Thyroid gland (tissue), 4 donors: ENCODE data around the gene ANTKMT. TPM values are rescaled to one million over a fixed set of nuclear protein-coding genes. Genes with fewer than 3 reads are reported as not detected.

Experiments
- DNase-seq, 2 donors: peaks; one replicate each; pipeline ENCODE4 v3.0.0-alpha.2; 2019
- H3K27ac ChIP-seq, 3 donors: fragments of 200-600 bp; sonication (generic); 1 replicate in 2 of 3; 2 replicates in 1 of 3; pipeline ENCODE4 v1.5.1; 2016 to 2019; ENCODE audit warnings: mild to moderate bottlenecking in 1 of 3, moderate library complexity in 1 of 3
- H3K27me3 ChIP-seq: fragments of 200-600 bp; sonication (generic); one replicate; pipeline ENCODE4 v1.5.1; 2019
- H3K36me3 ChIP-seq, 2 donors: fragments of 200-600 bp; sonication (generic); one replicate each; pipeline ENCODE4 v1.5.1; 2016 to 2019
- H3K4me1 ChIP-seq, 2 donors: fragments of 200-600 bp; sonication (generic); one replicate each; pipeline ENCODE4 v1.5.1; 2017 to 2019
- H3K4me3 ChIP-seq, 3 donors: fragments of 200-600 bp; sonication (generic); replicated peaks in 1 of 3; 1 replicate in 2 of 3; 2 replicates in 1 of 3; pipeline ENCODE4 v1.5.1; 2016; ENCODE audit warnings: mild to moderate bottlenecking in 1 of 3
- H3K9me3 ChIP-seq: fragments of 200-600 bp; sonication (generic); one replicate; pipeline ENCODE4 v1.5.1; 2017
- CTCF ChIP-seq, 6 experiments: fragments of 200-600 bp in 3 of 6; fragments of 450-650 bp in 3 of 6; sonication (generic) in 3 of 6; IDR thresholded peaks; one replicate each; pipeline ENCODE4 v1.5.1; 2016 to 2019; ENCODE audit warnings: antibody characterized with exemption in 6 of 6, mild to moderate bottlenecking in 2 of 6, inconsistent platforms in 1 of 6, moderate library complexity in 1 of 6
- POLR2A ChIP-seq, 2 donors: fragments of 450-650 bp; IDR thresholded peaks; one replicate each; pipeline ENCODE4 v1.6.1; 2017; ENCODE audit warnings: antibody characterized with exemption in 2 of 2, mild to moderate bottlenecking in 2 of 2, moderate library complexity in 1 of 2
- whole genome bisulfite sequencing, 2 donors: methylation state at CpG; one replicate each; pipeline ENCODE4 v1.1.5; 2017; 5-methylcytosine and 5-hydroxymethylcytosine counted together
- intact Hi-C: fragments of 100-400 bp; cut with DNase I; formaldehyde crosslinking; loops from one replicate; pipeline ENCODE4 v1.15.1; 2023
- total RNA-seq, 4 donors: library from RNA; depleted of rRNA; stranded (reverse); fragments of >200 nt; gene quantifications; one replicate each; pipeline ENCODE4 v1.2.3, GENCODE V29; 2016

ANTKMT gene
- total RNA-seq, 4 donors from 2014 or later: 56.4 to 109 (median 63.8) TPM

- H3K27me3 ChIP-seq: no peaks in the 10 kb centered on the region
- no peak for DNase-seq
- WGBS, 2 donors: 90 to 94% methylated on average over 2 to 6 of the region's 9 CpGs
- intact Hi-C loops: no loop called here
- TF ChIP-seq POLR2A (IDR thresholded peaks at IDR 0.05): no peak
- TF ChIP-seq CTCF (IDR thresholded peaks at IDR 0.05): no peak
- H3K27ac ChIP-seq: no peak overlapping the region
- H3K9me3 ChIP-seq: no peaks in the 10 kb centered on the region
- H3K36me3 ChIP-seq: no peaks in the 10 kb centered on the region
- H3K4me3 ChIP-seq: no peak overlapping the region
- H3K4me1 ChIP-seq: peaks cover 33 to 49% of the 10 kb centered on the region in 2 donors
Observed at GRCh38 chr16:723695-724094, 2.7 kb downstream of the ANTKMT start.

GRCh38 chr16:724188-725040 lies 3.5 kb downstream of the ANTKMT start:
- no peaks in the 10 kb centered on the region for H3K9me3 ChIP-seq
- no peak for DNase-seq
- H3K27ac ChIP-seq: no peak overlapping the region
- peaks cover 37 to 45% of the 10 kb centered on the region in 2 donors for H3K4me1 ChIP-seq
- no peaks in the 10 kb centered on the region for H3K36me3 ChIP-seq
- H3K4me3 ChIP-seq: no peak overlapping the region
- no peaks in the 10 kb centered on the region for H3K27me3 ChIP-seq
- 76 to 77% methylated on average over 12 to 15 of the region's 29 CpGs for WGBS, 2 donors
- intact Hi-C loops: no loop called here
- TF ChIP-seq POLR2A (IDR thresholded peaks at IDR 0.05) (no peak), CTCF (IDR thresholded peaks at IDR 0.05) (no peak)

- DNase-seq: no peak
- no peaks in the 10 kb centered on the region for H3K27me3 ChIP-seq
- intact Hi-C loops: no loop called here
- peaks cover 34 to 41% of the 10 kb centered on the region in 2 donors for H3K4me1 ChIP-seq
- H3K36me3 ChIP-seq: no peaks in the 10 kb centered on the region
- no peaks in the 10 kb centered on the region for H3K9me3 ChIP-seq
- WGBS, 2 donors: 68% methylated on average over 5 of the region's 7 CpGs; no CpG with 5 or more reads in 1 of the 2 donors
- H3K4me3 ChIP-seq: no peak overlapping the region
- TF ChIP-seq POLR2A (IDR thresholded peaks at IDR 0.05): no peak
- TF ChIP-seq CTCF (IDR thresholded peaks at IDR 0.05): no peak
- H3K27ac ChIP-seq: no peak overlapping the region
Observed at GRCh38 chr16:725041-725376, 4.1 kb downstream of the ANTKMT start.

GRCh38 chr16:725463-726187 lies 4.7 kb downstream of the ANTKMT start:
- WGBS, 2 donors: 54 to 63% methylated on average over 4 to 5 of the region's 23 CpGs
- Histone ChIP-seq H3K4me1 (peaks cover 29 to 36% of the 10 kb centered on the region in 2 donors), H3K27me3 (no peaks in the 10 kb centered on the region), H3K4me3 (no peak overlapping the region), H3K9me3 (no peaks in the 10 kb centered on the region), H3K36me3 (no peaks in the 10 kb centered on the region), H3K27ac (no peak overlapping the region)
- TF ChIP-seq POLR2A (IDR thresholded peaks at IDR 0.05): no peak
- TF ChIP-seq CTCF (IDR thresholded peaks at IDR 0.05): no peak
- DNase-seq: no peak
- intact Hi-C loops: no loop called here

- 29% methylated on average over 9 of the region's 9 CpGs; no CpG with 5 or more reads in 1 of the 2 donors for WGBS, 2 donors
Observed at GRCh38 chr16:726188-726437, 5.2 kb downstream of the ANTKMT start.

More at GRCh38 chr16:726188-726437, 5.2 kb downstream of the ANTKMT start:
- H3K27ac ChIP-seq: no peak overlapping the region
- H3K4me3 ChIP-seq: no peak overlapping the region
- intact Hi-C loops: no loop called here
- DNase-seq: no peak
- no peaks in the 10 kb centered on the region for H3K9me3 ChIP-seq
- no peaks in the 10 kb centered on the region for H3K36me3 ChIP-seq
- TF ChIP-seq POLR2A (IDR thresholded peaks at IDR 0.05) (no peak), CTCF (IDR thresholded peaks at IDR 0.05) (no peak)
- peaks cover 29 to 36% of the 10 kb centered on the region in 2 donors for H3K4me1 ChIP-seq
- H3K27me3 ChIP-seq: no peaks in the 10 kb centered on the region
